DOHH2 (cell line): ENCODE results near the gene LUC7L3.

Source experiments
- CTCF ChIP-seq: fragments of 200-600 bp; sonication (generic); IDR thresholded peaks from one replicate; pipeline ENCODE4 v1.5.1; 2014; ENCODE audit warnings: antibody characterized with exemption, mild to moderate bottlenecking, low read depth, low read length; ENCODE audit not compliant: poor library complexity, severe bottlenecking
- EZH2phosphoT487 ChIP-seq: fragments of 200-600 bp; sonication (generic); IDR thresholded peaks from 2 replicates; pipeline ENCODE4 v1.6.1; 2017; ENCODE audit warnings: borderline replicate concordance, mild to moderate bottlenecking, antibody characterized with exemption, low read length, moderate library complexity, mixed read lengths

- TF ChIP-seq CTCF (no peak), EZH2phosphoT487 (no peak)
Measured at GRCh38 chr17:50672831-50673551, 46.4 kb upstream of the LUC7L3 start.
